Thyroid gland (tissue), 4 donors: ENCODE data around the gene ALDH3A1.

Experiments used
- POLR2A ChIP-seq, 2 donors: fragments of 450-650 bp; IDR thresholded peaks; one replicate each; pipeline ENCODE4 v1.6.1; 2017; ENCODE audit warnings: antibody characterized with exemption in 2 of 2, mild to moderate bottlenecking in 2 of 2, moderate library complexity in 1 of 2
- TF ChIP-seq, protein P1 (sequence below), 6 experiments: fragments of 200-600 bp in 3 of 6; fragments of 450-650 bp in 3 of 6; sonication (generic) in 3 of 6; IDR thresholded peaks; one replicate each; pipeline ENCODE4 v1.5.1; 2016 to 2019; ENCODE audit warnings: antibody characterized with exemption in 6 of 6, mild to moderate bottlenecking in 2 of 6, inconsistent platforms in 1 of 6, moderate library complexity in 1 of 6

- TF ChIP-seq, protein P1, sequence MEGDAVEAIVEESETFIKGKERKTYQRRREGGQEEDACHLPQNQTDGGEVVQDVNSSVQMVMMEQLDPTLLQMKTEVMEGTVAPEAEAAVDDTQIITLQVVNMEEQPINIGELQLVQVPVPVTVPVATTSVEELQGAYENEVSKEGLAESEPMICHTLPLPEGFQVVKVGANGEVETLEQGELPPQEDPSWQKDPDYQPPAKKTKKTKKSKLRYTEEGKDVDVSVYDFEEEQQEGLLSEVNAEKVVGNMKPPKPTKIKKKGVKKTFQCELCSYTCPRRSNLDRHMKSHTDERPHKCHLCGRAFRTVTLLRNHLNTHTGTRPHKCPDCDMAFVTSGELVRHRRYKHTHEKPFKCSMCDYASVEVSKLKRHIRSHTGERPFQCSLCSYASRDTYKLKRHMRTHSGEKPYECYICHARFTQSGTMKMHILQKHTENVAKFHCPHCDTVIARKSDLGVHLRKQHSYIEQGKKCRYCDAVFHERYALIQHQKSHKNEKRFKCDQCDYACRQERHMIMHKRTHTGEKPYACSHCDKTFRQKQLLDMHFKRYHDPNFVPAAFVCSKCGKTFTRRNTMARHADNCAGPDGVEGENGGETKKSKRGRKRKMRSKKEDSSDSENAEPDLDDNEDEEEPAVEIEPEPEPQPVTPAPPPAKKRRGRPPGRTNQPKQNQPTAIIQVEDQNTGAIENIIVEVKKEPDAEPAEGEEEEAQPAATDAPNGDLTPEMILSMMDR (IDR thresholded peaks at IDR 0.05) = no peak
- TF ChIP-seq POLR2A (IDR thresholded peaks at IDR 0.05) = no peak
Measured at GRCh38 chr17:19748807-19749193, 702 bp upstream of the ALDH3A1 start.
